ENCODE data around the gene VPS25. TPM values are rescaled to one million over a fixed set of nuclear protein-coding genes. Genes with fewer than 3 reads are reported as not detected.

VPS25 gene
- polyA plus RNA-seq, 2 of the 4 experiments (the other 2 are of a cell fraction): 119 to 143 TPM

- no peaks in the 10 kb centered on the region for H3K9me3 ChIP-seq
- no peak overlapping the region for H3K27ac ChIP-seq
- peaks cover 42% of the 10 kb centered on the region for H3K4me1 ChIP-seq
- no peak for DNase-seq (ENCODE audit: low read depth in 1 of 2, low spot score in 1 of 2)
- no peak overlapping the region for H3K4me3 ChIP-seq
- ChIA-PET POLR2A (no interaction called here), CTCF (interaction anchor here (1.3 to 2.9 kb wide), 10 partner anchors 8 to 200 kb away, joined by 3 to 15 read pairs (median 5); partner anchors contain the start of genes BECN1, CNTD1, COA3 and PSMC3IP)
- no peak for TF ChIP-seq HEYL (CRISPR knock-in tag; IDR thresholded peaks at IDR 0.05)
- peak; percentile 61 for TF ChIP-seq MAFK (IDR thresholded peaks at IDR 0.05; ENCODE audit: partially characterized antibody)
- 89% methylated on average over 5 of the region's 5 CpGs for WGBS (ENCODE audit: missing lambda C conversion rate)
- no peak for FAIRE-seq
- no peak for ATAC-seq
- no peak overlapping the region for H3K4me2 ChIP-seq
Measured at GRCh38 chr17:42778570-42778969, 5.3 kb downstream of the VPS25 start.

- H3K4me1 ChIP-seq: peaks cover 41% of the 10 kb centered on the region
- POLR2A ChIA-PET: no interaction called here
- DNase-seq (ENCODE audit: low read depth in 1 of 2, low spot score in 1 of 2): no peak
- peak overlapping the region; percentile 34; the same call in 2 of the 3 replicates for H3K4me2 ChIP-seq
- FAIRE-seq: no peak
- CTCF ChIA-PET: interaction anchor here (1.3 to 1.9 kb wide), 5 partner anchors 14 to 63 kb away, joined by 3 to 8 read pairs (median 4); partner anchors contain the start of genes BECN1, CNTD1 and COA3
- no peak for TF ChIP-seq ATOH8 (CRISPR knock-in tag; IDR thresholded peaks at IDR 0.05; ENCODE audit: low read depth)
- TF ChIP-seq POLR2A (IDR thresholded peaks at IDR 0.05; ENCODE audit: low read length): no peak
- no peak overlapping the region for H3K4me3 ChIP-seq
- WGBS (ENCODE audit: missing lambda C conversion rate): 81% methylated on average over 3 of the region's 3 CpGs
- peak in 1 of 2 experiments; percentile 3; a peak in 2 of 6 replicates for ATAC-seq
- no peaks in the 10 kb centered on the region for H3K9me3 ChIP-seq
- H3K27ac ChIP-seq: peak overlapping the region in 1 of 2 experiments; percentile 46; a peak in 2 of 6 replicates
Measured at GRCh38 chr17:42779304-42779935, 6.2 kb downstream of the VPS25 start.

GRCh38 chr17:42779936-42780850 is 6.9 kb downstream of the VPS25 start, which contains the start of gene WNK4:
WNK4 (plus strand) TSS chr17:42780610; CDS start chr17:42780699, 89 bp downstream.
- 0 out of 5 replicates have a peak, but pooled peaks of 1 of the 2 experiments have one; percentile 34 for TF ChIP-seq JUN (IDR thresholded peaks at IDR 0.05)
- TF ChIP-seq HOXB13 (CRISPR knock-in tag; IDR thresholded peaks at IDR 0.05; ENCODE audit: low read depth): no peak
- TF ChIP-seq RNF2 (IDR thresholded peaks at IDR 0.05; ENCODE audit: borderline replicate concordance, low read depth): no peak
- ATAC-seq (peak in 1 of 2 experiments; percentile 46; a peak in 3 of 6 replicates), DNase-seq (ENCODE audit: low read depth in 1 of 2, low spot score in 1 of 2) (peak in 1 of 2 experiments; percentile 36), FAIRE-seq (no peak)
- POLR2A ChIA-PET: interaction anchor here (1.5 kb wide), 1 partner anchor 44 kb away, joined by 5 read pairs; the partner anchor contains the start of gene BECN1
- 80% methylated on average over 49 of the region's 65 CpGs for WGBS (ENCODE audit: missing lambda C conversion rate)
- peaks cover 33% of the 10 kb centered on the region for H3K4me1 ChIP-seq
- CTCF ChIA-PET: interaction anchor here (0.6 to 2.1 kb wide), 8 partner anchors 14 to 202 kb away, joined by 3 to 8 read pairs (median 4); partner anchors contain the start of genes BECN1, CNTD1 and COA3
- H3K27ac ChIP-seq: peak within 1 kb of the TSS in 1 of 2 experiments; percentile 46; a peak in 3 of 6 replicates
- H3K4me3 ChIP-seq: no peak within 1 kb of the TSS
- H3K4me2 ChIP-seq: peak within 1 kb of the TSS; percentile 34
- H3K9me3 ChIP-seq: no peaks in the 10 kb centered on the region

DNA sequence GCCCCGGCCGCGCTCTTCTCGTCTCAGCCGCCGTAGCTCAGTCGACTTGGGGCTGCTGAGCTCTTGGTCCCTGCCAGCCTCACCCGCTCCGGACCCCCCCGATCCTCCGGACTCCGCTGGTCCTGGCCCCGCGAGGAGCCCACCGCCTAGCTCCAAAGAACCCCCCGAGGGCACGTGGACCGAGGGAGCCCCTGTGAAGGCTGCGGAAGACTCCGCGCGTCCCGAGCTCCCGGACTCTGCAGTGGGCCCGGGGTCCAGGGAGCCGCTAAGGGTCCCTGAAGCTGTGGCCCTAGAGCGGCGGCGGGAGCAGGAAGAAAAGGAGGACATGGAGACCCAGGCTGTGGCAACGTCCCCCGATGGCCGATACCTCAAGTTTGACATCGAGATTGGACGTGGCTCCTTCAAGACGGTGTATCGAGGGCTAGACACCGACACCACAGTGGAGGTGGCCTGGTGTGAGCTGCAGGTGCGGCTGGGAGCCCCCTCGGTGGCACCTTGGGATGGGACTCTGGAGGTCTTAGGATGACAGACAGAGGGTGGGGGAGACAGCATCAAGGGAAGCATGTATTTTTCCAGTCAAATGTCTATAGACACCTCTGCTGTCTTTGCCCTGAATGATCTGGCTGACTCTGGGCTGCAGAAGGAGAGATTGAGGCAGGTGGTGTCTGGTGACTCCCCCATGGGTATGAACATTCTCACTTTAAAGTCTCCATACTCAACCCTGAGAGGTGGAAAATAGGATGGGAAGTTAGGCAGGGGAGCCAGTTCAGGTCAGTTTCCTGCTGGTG is 7.8 kb downstream of the VPS25 start:
- ATAC-seq (no peak), DNase-seq (ENCODE audit: low read depth in 1 of 2, low spot score in 1 of 2) (no peak), FAIRE-seq (no peak)
- Histone ChIP-seq H3K4me1 (peaks cover 30% of the 10 kb centered on the region), H3K4me2 (peak overlapping the region; percentile 34; the same call in 2 of the 3 replicates), H3K4me3 (no peak overlapping the region), H3K27ac (peak overlapping the region in 1 of 2 experiments; percentile 75; a peak in 2 of 6 replicates), H3K9me3 (no peaks in the 10 kb centered on the region)
- TF ChIP-seq USF2 (IDR thresholded peaks at IDR 0.05): no peak
- TF ChIP-seq HDAC2 (IDR thresholded peaks at IDR 0.05): no peak
- ChIA-PET CTCF (interaction anchor here (0.6 to 2.1 kb wide), 8 partner anchors 8 to 222 kb away, joined by 3 to 8 read pairs (median 4); partner anchors contain the start of genes CNTD1, COA3 and VPS25), POLR2A (interaction anchor here (1.2 to 1.5 kb wide), 2 partner anchors 8 to 43 kb away, joined by 5 to 8 read pairs; partner anchors contain the start of genes BECN1 and VPS25)
- 90% methylated on average over 25 of the region's 39 CpGs for WGBS (ENCODE audit: missing lambda C conversion rate)

All from A549 (cell line).